Cardiac muscle cell (in vitro differentiated cells and primary cell): ENCODE data around the gene ATF1. TPM values are rescaled to one million over a fixed set of nuclear protein-coding genes. Genes with fewer than 3 reads are reported as not detected.
A peak's percentile ranks its signal among the peaks of the same experiment; 100 is the strongest.

Experiments
- DNase-seq, 2 donors: peaks; one replicate each; pipeline versions ENCODE4 v3.0.0 to v3.0.0-alpha.2; 2010 to 2017; ENCODE audit warnings: low read depth in 1 of 2, low spot score in 1 of 2
- H3K27ac ChIP-seq: fragments of 200-600 bp; sonication (generic); 2 replicates; pipeline ENCODE4 v1.5.1; 2016
- H3K27me3 ChIP-seq: fragments of 200-600 bp; sonication (generic); 2 replicates; pipeline ENCODE4 v1.6.0; 2016; ENCODE audit warnings: control low read depth
- H3K36me3 ChIP-seq: fragments of 200-600 bp; sonication (generic); 2 replicates; pipeline ENCODE4 v1.5.1; 2016; ENCODE audit warnings: control low read depth
- H3K4me1 ChIP-seq: fragments of 200-600 bp; sonication (generic); 2 replicates; pipeline ENCODE4 v1.8.1; 2017; ENCODE audit warnings: low read depth, mild to moderate bottlenecking, mixed run types
- H3K4me3 ChIP-seq: fragments of 200-600 bp; sonication (generic); 2 replicates; pipeline ENCODE4 v1.5.1; 2016; ENCODE audit warnings: mild to moderate bottlenecking
- H3K9me3 ChIP-seq: fragments of 200-600 bp; sonication (generic); 2 replicates; pipeline ENCODE4 v1.5.1; 2017; ENCODE audit warnings: low read depth, mild to moderate bottlenecking, control low read depth
- polyA plus RNA-seq: library from polyadenylated mRNA; unstranded; fragments of >200 nt; fragmentation: Nextera tagmentation; extraction: Ambion mirVana; gene quantifications from 2 replicates; pipeline ENCODE4 v1.2.1, GENCODE V29; 2016
- total RNA-seq: library from RNA; depleted of rRNA; stranded (reverse); fragments of >200 nt; gene quantifications from 2 replicates; pipeline ENCODE4 v1.2.3, GENCODE V29; 2016
- TF ChIP-seq, protein P1 (sequence below): IDR thresholded peaks from 2 replicates; pipeline ENCODE4 v1.5.1; 2012; ENCODE audit warnings: low read depth, mild to moderate bottlenecking, low read length

ATF1 gene
- total and polyA plus RNA-seq, 2 experiments from 2014 or later = 14.4 to 26.4 TPM

DNA sequence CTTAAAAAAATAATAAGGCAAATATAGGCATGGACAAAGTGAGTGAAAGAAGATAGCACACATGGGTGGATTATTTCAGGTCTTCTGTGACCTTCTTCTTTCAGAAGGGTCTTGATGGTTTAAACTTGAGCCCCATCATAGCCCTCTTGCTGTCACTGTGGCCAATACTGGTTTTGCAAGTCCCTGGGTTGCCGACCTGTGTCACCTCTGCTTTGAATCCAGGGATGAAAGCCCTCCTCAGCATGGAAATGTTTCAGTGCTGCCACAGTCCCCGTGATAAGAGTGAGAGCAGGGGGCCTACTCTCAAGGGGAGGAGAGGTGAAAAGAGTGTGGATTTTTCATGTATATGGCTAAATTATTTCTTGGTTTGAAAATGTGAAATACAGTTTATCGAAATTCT lies 30.2 kb upstream of the ATF1 start:
- H3K27ac ChIP-seq = peak overlapping the region; percentile 57
- TF ChIP-seq, protein P1, sequence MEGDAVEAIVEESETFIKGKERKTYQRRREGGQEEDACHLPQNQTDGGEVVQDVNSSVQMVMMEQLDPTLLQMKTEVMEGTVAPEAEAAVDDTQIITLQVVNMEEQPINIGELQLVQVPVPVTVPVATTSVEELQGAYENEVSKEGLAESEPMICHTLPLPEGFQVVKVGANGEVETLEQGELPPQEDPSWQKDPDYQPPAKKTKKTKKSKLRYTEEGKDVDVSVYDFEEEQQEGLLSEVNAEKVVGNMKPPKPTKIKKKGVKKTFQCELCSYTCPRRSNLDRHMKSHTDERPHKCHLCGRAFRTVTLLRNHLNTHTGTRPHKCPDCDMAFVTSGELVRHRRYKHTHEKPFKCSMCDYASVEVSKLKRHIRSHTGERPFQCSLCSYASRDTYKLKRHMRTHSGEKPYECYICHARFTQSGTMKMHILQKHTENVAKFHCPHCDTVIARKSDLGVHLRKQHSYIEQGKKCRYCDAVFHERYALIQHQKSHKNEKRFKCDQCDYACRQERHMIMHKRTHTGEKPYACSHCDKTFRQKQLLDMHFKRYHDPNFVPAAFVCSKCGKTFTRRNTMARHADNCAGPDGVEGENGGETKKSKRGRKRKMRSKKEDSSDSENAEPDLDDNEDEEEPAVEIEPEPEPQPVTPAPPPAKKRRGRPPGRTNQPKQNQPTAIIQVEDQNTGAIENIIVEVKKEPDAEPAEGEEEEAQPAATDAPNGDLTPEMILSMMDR = no peak

DNA sequence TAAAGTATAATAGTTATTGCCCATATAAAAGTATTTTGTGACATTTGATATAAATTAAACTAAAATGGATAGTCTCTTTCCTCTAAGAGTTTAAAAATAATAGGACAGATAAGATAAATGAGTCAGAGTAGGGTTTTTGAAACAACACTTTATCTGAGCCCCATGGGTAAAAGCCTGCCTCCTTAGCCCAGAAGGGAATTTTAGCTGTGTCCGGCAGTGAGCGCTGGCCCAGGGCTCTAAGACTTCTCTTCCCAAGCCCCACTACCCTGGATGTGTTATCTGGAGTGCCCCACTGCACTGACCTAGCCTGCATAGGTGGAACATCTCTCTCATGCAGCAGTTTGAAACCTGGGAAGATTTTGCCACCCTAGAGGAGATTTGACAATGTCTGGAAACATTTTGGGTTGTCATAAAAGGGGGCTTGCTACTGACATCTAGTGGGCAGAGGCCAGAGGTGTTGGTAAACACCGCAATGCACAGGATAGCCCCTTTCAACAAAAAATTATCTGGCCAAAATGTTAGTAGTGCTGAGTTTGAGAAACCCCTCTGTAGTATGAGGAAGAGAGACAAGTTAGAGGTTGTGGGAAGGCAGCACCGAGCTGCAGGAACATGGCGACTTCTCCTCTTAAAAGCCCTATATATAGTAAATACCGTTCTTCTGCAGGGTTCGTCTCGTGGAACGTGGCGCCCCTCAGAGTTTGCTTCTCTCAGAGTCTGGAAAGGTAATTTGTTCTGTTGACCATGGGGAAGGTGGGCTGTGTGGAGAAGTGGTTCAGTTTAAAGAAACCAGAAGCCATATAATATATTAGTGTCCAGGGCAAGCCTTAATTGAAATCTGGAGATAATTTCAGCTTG lies 29.3 kb upstream of the ATF1 start:
- DNase-seq = peak; percentile 59 to 60
- Histone ChIP-seq H3K27ac (peak overlapping the region; percentile 57), H3K4me3 (no peak overlapping the region), H3K9me3 (no peaks in the 10 kb centered on the region), H3K27me3 (no peaks in the 10 kb centered on the region), H3K36me3 (peaks cover 38% of the 10 kb centered on the region), H3K4me1 (peaks cover 9% of the 10 kb centered on the region)
- TF ChIP-seq, protein P1 = peak; percentile 80

More for the DNA sequence above, 30.2 kb upstream of the ATF1 start:
- H3K9me3 ChIP-seq = no peaks in the 10 kb centered on the region
- H3K4me1 ChIP-seq = peaks cover 9% of the 10 kb centered on the region
- peak in 1 of 2 donors; percentile 68 for DNase-seq
- no peak overlapping the region for H3K4me3 ChIP-seq
- H3K27me3 ChIP-seq = no peaks in the 10 kb centered on the region
- H3K36me3 ChIP-seq = peaks cover 34% of the 10 kb centered on the region

DNA sequence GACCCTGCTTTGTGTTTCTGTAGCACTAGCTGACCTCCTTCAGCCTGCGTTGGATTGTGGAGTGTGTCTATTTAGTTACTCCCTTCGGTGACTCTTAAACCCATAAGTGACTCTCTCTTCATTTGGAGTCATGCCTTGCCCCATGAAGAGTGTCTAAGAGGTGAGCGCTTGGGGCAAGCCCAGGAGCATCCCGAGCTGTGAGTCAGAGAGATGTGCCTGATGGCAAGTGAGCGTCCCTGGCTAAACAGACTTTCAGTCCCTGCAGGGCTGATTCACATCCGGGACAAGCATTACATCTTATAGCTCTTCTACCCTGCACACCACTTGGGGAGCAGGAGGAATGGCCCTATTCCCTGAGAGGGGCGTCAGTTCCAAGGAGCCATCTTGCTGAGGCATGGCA lies 24.3 kb upstream of the ATF1 start:
- H3K27ac ChIP-seq = no peak overlapping the region
- H3K36me3 ChIP-seq = peaks cover 65% of the 10 kb centered on the region
- H3K4me1 ChIP-seq = peaks cover under 1% of the 10 kb centered on the region
- H3K9me3 ChIP-seq = no peaks in the 10 kb centered on the region
- no peak overlapping the region for H3K4me3 ChIP-seq
- TF ChIP-seq, protein P1 = no peak
- no peaks in the 10 kb centered on the region for H3K27me3 ChIP-seq
- DNase-seq = no peak

DNA sequence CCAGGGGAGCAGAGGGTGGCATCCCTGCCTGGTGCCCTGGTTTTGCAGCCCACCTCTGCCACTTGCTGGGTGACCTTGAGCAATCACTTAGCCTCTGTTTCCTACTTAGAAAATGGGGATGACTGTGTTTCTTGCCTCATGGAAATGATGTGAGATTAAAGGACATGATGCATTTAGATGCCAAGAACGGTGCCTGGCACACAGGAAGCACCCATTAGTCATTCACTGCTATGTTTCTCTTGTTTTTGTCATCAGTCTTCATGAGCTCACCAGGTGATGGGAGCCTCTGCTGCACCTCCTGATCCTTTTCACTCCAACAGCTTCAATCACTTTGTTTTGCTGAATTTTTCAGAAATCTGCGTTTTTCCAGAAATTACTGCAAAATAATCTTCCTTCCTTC lies 23.6 kb upstream of the ATF1 start:
- Histone ChIP-seq H3K27me3 (no peaks in the 10 kb centered on the region), H3K9me3 (no peaks in the 10 kb centered on the region), H3K4me1 (no peaks in the 10 kb centered on the region), H3K36me3 (peaks cover 72% of the 10 kb centered on the region), H3K27ac (no peak overlapping the region), H3K4me3 (no peak overlapping the region)
- TF ChIP-seq, protein P1 = no peak
- no peak for DNase-seq

DNA sequence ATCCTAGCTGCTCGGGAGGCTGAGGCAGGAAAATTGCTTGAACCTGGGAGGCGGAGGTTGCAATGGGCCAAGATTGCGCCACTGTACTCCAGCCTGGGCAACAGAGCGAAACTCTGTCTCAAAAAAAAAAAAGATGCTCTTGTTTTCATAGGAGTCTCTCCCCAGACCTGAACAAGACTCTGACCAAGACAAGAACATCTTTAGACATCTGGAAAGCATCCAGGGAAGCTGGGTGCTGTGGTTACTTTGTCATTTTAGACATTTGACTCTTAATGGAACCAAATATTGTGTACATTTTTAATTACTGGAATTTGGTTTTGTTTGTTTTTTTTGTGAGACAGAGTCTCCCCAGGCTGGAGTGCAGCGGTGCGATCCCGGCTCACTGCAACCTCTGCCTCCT lies 21.1 kb upstream of the ATF1 start:
- no peak overlapping the region for H3K4me3 ChIP-seq
- no peak for DNase-seq
- TF ChIP-seq, protein P1 = no peak
- peaks cover 79% of the 10 kb centered on the region for H3K36me3 ChIP-seq
- no peaks in the 10 kb centered on the region for H3K9me3 ChIP-seq
- H3K27me3 ChIP-seq = no peaks in the 10 kb centered on the region
- H3K27ac ChIP-seq = no peak overlapping the region
- H3K4me1 ChIP-seq = no peaks in the 10 kb centered on the region
